Right lobe of liver (tissue), 6 donors: ENCODE measurements around the gene TGFBI. TPM values are rescaled to one million over a fixed set of nuclear protein-coding genes. Genes with fewer than 3 reads are reported as not detected.
"Not testable (repeated sequence)": the region's sequence is repeated elsewhere in the genome, so short reads cannot be mapped to it uniquely, and the experiment has no call there.

ENCODE experiments used
- ATAC-seq, 4 donors: fragments of 200-7000 bp; cut with Tn5 transposase; one replicate each; pipeline ENCODE4 v1.9.1; 2020; ENCODE audit warnings: mild to moderate bottlenecking in 4 of 4, moderate library complexity in 4 of 4
- DNase-seq, 3 donors: peaks; one replicate each; pipeline ENCODE4 v3.0.0-alpha.2; 2020
- H3K27ac ChIP-seq, 3 donors: fragments of 200-600 bp; one replicate each; pipeline ENCODE4 v1.8.0; 2022
- H3K27me3 ChIP-seq, 2 donors: fragments of 200-600 bp; one replicate each; pipeline ENCODE4 v1.8.0; 2022
- H3K36me3 ChIP-seq, 4 donors: fragments of 200-600 bp; sonication (generic) in 1 of 4; one replicate each; pipeline versions ENCODE4 v1.5.1 to v1.8.0; 2017 to 2022; ENCODE audit warnings: control low read depth in 1 of 4
- H3K4me1 ChIP-seq, 4 donors: fragments of 200-600 bp; sonication (generic) in 1 of 4; one replicate each; pipeline versions ENCODE4 v1.5.1 to v1.8.0; 2017 to 2022; ENCODE audit warnings: control low read depth in 1 of 4
- H3K4me3 ChIP-seq, 3 donors: fragments of 200-600 bp; one replicate each; pipeline ENCODE4 v1.8.0; 2022
- H3K9me3 ChIP-seq, 4 donors: fragments of 200-600 bp; sonication (generic) in 1 of 4; one replicate each; pipeline versions ENCODE4 v1.5.1 to v1.8.0; 2017 to 2022; ENCODE audit warnings: control low read depth in 1 of 4
- POLR2A ChIP-seq: fragments of 450-650 bp; IDR thresholded peaks from one replicate; pipeline ENCODE4 v1.6.1; 2017; ENCODE audit warnings: antibody characterized with exemption, mild to moderate bottlenecking
- WGBS: methylation state at CpG from one replicate; pipeline ENCODE4 v1.1.6; 2018; ENCODE audit warnings: low coverage, low lambda C conversion rate; ENCODE audit not compliant: insufficient coverage; ENCODE audit errors: missing lambda C conversion rate; 5-methylcytosine and 5-hydroxymethylcytosine counted together
- intact Hi-C, 2 donors: fragments of 100-400 bp; cut with DNase I; formaldehyde crosslinking; loops; one replicate each; pipeline versions ENCODE4 v1.11.2 to v1.14.1; 2022
- total RNA-seq, 6 experiments: library from RNA; depleted of rRNA in 2 of 6; stranded (reverse); fragments of >200 nt in 2 of 6; fragmentation: NEBNext Ultra II Directional in 3 of 6; extraction: Animal tissue kit (Norgen Biotek cat#: 25700) in 3 of 6; gene quantifications; one replicate each; pipeline versions ENCODE4 v1.1.0 to v1.2.4, GENCODE V29; 2016 to 2023
- TF ChIP-seq, protein P1 (sequence below), 4 donors: fragments of 200-600 bp in 3 of 4; fragments of 450-650 bp in 1 of 4; IDR thresholded peaks; one replicate each; pipeline versions ENCODE4 v1.5.1 to v1.8.0; 2016 to 2022; ENCODE audit warnings: antibody characterized with exemption in 4 of 4, mild to moderate bottlenecking in 2 of 4
- donor health status: DM: no; HTN: yes; CAD: no.
- donor health status: DM: no; HTN: no; CAD: no.
- donor health status: DM: no; HTN: no; CAD: no.
- donor health status: DM: no; HTN: yes; CAD: no.
- donor health status: DM: no; HTN: yes; CAD: no.

The TGFBI gene
- total RNA-seq, 6 experiments from 2014 or later = 30.7 to 143 (median 87.2) TPM

DNA sequence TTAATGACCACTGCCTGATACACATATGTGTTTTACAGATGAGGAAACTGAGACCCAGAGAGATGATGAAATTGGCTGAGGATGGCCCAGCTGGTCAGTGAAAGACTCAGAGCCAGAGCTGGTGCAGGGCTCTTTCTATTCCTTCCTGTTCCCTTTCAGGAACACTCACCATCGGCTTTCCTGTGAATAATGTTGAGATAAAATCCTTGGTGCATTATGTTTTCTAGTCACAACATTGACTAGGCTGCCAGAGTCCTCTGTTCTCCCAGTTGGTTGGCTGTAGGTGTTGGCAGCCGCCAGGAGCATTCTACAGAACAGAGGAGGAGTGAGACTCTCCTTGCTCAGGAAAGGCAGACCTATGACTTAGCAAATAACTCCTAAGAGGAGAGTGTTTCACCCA lies 14.8 kb downstream of the TGFBI start:
- no peak for TF ChIP-seq POLR2A
- WGBS = 68% methylated on average over 2 of the region's 2 CpGs
- intact Hi-C loops = no loop called here
- no peak overlapping the region for H3K27ac ChIP-seq
- no peak for ATAC-seq
- H3K9me3 ChIP-seq = no peaks in the 10 kb centered on the region
- no peak for DNase-seq
- H3K27me3 ChIP-seq = no peaks in the 10 kb centered on the region
- no peaks in the 10 kb centered on the region for H3K36me3 ChIP-seq
- no peak overlapping the region for H3K4me3 ChIP-seq
- no peaks in the 10 kb centered on the region for H3K4me1 ChIP-seq

DNA sequence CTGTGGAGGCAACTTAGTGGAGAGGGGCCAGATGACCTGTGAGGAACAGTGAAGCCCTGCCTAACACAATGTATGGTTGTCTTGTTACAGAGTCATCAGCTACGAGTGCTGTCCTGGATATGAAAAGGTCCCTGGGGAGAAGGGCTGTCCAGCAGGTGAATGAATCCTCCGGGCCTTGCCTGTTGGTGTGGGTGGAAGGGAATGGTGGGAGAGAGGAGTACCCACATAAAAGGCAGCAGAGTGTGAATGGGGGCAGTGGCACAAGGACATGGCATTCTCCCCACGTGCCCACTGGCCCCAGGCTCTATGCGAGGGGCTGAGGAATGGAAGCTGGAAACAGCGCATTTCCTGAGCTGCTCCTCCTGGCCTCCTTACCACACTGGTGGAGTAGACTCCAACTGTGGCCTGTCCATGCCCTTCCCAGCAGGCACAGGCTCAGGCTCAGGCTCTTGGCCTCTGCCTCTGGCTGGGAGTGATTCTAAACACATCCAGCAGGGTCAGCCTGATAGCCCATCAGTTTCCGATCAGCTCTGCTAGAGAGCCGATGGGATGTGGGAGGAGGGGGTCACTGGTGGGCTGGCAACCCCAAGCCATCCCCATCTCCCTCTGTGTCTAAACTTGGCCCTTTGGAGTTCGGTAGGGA lies 15.3 kb downstream of the TGFBI start:
- WGBS = 100% methylated on average over 2 of the region's 8 CpGs
- no peaks in the 10 kb centered on the region for H3K9me3 ChIP-seq
- H3K4me1 ChIP-seq = no peaks in the 10 kb centered on the region
- DNase-seq (no peak), ATAC-seq (no peak)
- TF ChIP-seq POLR2A = no peak
- TF ChIP-seq, protein P1, sequence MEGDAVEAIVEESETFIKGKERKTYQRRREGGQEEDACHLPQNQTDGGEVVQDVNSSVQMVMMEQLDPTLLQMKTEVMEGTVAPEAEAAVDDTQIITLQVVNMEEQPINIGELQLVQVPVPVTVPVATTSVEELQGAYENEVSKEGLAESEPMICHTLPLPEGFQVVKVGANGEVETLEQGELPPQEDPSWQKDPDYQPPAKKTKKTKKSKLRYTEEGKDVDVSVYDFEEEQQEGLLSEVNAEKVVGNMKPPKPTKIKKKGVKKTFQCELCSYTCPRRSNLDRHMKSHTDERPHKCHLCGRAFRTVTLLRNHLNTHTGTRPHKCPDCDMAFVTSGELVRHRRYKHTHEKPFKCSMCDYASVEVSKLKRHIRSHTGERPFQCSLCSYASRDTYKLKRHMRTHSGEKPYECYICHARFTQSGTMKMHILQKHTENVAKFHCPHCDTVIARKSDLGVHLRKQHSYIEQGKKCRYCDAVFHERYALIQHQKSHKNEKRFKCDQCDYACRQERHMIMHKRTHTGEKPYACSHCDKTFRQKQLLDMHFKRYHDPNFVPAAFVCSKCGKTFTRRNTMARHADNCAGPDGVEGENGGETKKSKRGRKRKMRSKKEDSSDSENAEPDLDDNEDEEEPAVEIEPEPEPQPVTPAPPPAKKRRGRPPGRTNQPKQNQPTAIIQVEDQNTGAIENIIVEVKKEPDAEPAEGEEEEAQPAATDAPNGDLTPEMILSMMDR (IDR thresholded peaks at IDR 0.05) = no peak
- intact Hi-C loops = no loop called here
- no peak overlapping the region for H3K4me3 ChIP-seq
- H3K36me3 ChIP-seq = no peaks in the 10 kb centered on the region
- H3K27ac ChIP-seq = no peak overlapping the region
- no peaks in the 10 kb centered on the region for H3K27me3 ChIP-seq

DNA sequence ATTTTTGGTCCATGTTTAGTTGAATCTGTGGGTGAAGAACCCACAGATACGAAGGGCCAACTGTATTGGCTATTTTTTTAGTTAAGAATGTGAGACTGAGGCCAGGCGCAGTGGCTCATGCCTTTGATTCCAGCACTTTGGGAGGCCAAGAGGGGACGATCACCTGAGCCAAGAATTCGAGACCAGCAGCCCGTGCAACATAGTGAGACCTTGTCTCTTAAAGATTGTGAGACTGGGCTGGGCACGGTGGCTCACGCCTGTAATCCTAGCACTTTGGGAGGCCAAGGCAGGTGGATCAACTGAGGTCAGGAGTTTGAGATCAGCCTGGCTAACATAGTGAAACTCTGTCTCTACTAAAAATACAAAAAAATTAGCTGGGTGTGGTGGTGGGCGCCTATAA lies 16.2 kb downstream of the TGFBI start:
- WGBS = 87% methylated on average over 4 of the region's 8 CpGs
- intact Hi-C loops, H3K9me3 ChIP-seq, H3K36me3 ChIP-seq, DNase-seq, H3K4me1 ChIP-seq, ATAC-seq, H3K27me3 ChIP-seq, H3K4me3 ChIP-seq, H3K27ac ChIP-seq: not testable (repeated sequence)

DNA sequence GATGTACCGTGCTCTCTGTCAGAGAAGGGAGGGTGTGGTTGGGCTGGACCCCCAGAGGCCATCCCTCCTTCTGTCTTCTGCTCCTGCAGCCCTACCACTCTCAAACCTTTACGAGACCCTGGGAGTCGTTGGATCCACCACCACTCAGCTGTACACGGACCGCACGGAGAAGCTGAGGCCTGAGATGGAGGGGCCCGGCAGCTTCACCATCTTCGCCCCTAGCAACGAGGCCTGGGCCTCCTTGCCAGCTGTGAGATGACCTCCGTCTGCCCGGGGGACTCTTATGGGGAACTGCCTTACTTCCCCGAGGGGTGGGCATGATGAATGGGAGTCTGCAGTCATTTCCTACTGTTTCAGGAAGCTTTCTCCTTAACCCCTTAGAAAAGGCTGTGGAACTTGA lies 17.5 kb downstream of the TGFBI start:
- ATAC-seq = peak in 1 of 4 donors; percentile 6
- 70% methylated on average over 2 of the region's 12 CpGs for WGBS
- intact Hi-C loops = no loop called here

DNA sequence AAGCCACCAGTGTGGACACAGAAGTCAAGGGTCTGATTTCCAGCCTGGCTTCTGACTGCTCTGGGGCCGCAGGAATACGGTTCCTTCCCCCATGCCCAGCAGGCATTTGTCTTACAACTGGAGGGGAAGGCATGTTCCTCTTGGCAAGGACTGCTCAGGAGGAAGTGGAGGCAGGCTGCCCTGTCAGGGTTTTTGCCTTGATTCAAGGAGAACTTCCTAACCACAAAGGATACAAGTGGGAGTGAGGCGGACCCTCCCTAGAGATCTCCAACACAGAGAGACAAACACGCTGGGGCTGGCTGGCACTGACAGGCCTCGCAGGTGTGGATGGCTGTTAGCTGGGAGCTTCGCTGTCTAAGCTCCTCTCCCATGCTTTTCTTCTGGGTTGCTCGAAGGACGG lies 19.1 kb downstream of the TGFBI start:
- DNase-seq (no peak), ATAC-seq (peak; percentile 31 to 54 (median 50))
- Histone ChIP-seq H3K4me3 (no peak overlapping the region), H3K27me3 (no peaks in the 10 kb centered on the region), H3K27ac (no peak overlapping the region), H3K4me1 (peaks cover 0 to 13% (median 3%) of the 10 kb centered on the region in 4 donors), H3K36me3 (no peaks in the 10 kb centered on the region), H3K9me3 (no peaks in the 10 kb centered on the region)
- WGBS = 60% methylated on average over 3 of the region's 8 CpGs
- intact Hi-C loops = no loop called here
- TF ChIP-seq, protein P1 (IDR thresholded peaks at IDR 0.05) = no peak
- no peak for TF ChIP-seq POLR2A

More for the DNA sequence above, 17.5 kb downstream of the TGFBI start:
- DNase-seq = no peak
- Histone ChIP-seq H3K27ac (no peak overlapping the region), H3K27me3 (no peaks in the 10 kb centered on the region), H3K4me1 (no peaks in the 10 kb centered on the region), H3K4me3 (no peak overlapping the region), H3K36me3 (no peaks in the 10 kb centered on the region), H3K9me3 (no peaks in the 10 kb centered on the region)
- TF ChIP-seq, protein P1 (IDR thresholded peaks at IDR 0.05) = no peak
- no peak for TF ChIP-seq POLR2A
